GM12801 (cell line): ENCODE results near the gene PSMB8.

Source experiments
- CTCF ChIP-seq: IDR thresholded peaks from one replicate; pipeline ENCODE4 v1.5.1; 2011; ENCODE audit warnings: control low read depth; ENCODE audit not compliant: insufficient read length; ENCODE audit errors: extremely low read depth

The PSMB8 gene

GRCh38 chr6:32853541-32854375 lies 9.9 kb upstream of the PSMB8 start, which contains the start of the genes PSMB9 and TAP1:
Gene PSMB9, plus strand, starts transcription at chr6:32854192. Its CDS starts 38 bp downstream, at chr6:32854230.
Gene TAP1, minus strand, starts transcription at chr6:32853704. Its CDS starts 68 bp downstream, at chr6:32853636.
- no peak for TF ChIP-seq CTCF

- no peak for TF ChIP-seq CTCF
Observed at GRCh38 chr6:32852844-32853540, 9.1 kb upstream of the PSMB8 start.

GRCh38 chr6:32852018-32852843 lies 8.4 kb upstream of the PSMB8 start:
- TF ChIP-seq CTCF: no peak

GRCh38 chr6:32851025-32851424 lies 7.2 kb upstream of the PSMB8 start:
- no peak for TF ChIP-seq CTCF

- no peak for TF ChIP-seq CTCF
Observed at GRCh38 chr6:32849126-32849525, 5.3 kb upstream of the PSMB8 start.

GRCh38 chr6:32847795-32848194 lies 3.9 kb upstream of the PSMB8 start:
- TF ChIP-seq CTCF: no peak

- TF ChIP-seq CTCF: no peak
Observed at GRCh38 chr6:32847004-32847403, 3.2 kb upstream of the PSMB8 start.
